ENCODE results near the gene NPLOC4.

The NPLOC4 gene

DNA sequence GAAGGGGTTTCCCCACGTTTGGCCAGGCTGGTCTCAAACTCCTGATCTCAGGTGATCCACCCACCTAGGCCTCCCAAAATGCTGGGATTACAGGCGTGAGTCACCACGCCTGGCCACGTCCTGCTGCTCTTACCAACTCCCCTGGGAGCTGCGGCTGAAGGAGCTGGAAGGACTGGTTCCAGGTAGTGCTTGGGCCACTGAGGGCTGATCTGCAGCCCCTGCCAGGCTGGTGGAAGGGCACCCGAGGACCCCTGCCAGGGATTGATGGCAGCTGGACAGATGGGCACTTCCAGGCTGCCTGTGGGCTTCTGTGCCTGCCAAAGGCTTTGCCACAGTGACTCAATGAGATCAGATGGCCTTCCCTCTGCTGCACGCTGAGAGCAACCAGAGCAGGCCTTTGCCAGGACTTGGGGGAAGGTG, 27.1 kb upstream of the NPLOC4 start:
- DNase-seq (ENCODE audit: low read depth in 3 of 3, low spot score in 1 of 3): no peak

- no peak for DNase-seq (ENCODE audit: low read depth in 3 of 3, low spot score in 1 of 3)
Measured at GRCh38 chr17:81662002-81662401, 25.1 kb upstream of the NPLOC4 start.

- DNase-seq (ENCODE audit: low read depth in 3 of 3, low spot score in 1 of 3): no peak
Measured at GRCh38 chr17:81660441-81660840, 23.5 kb upstream of the NPLOC4 start.

DNA sequence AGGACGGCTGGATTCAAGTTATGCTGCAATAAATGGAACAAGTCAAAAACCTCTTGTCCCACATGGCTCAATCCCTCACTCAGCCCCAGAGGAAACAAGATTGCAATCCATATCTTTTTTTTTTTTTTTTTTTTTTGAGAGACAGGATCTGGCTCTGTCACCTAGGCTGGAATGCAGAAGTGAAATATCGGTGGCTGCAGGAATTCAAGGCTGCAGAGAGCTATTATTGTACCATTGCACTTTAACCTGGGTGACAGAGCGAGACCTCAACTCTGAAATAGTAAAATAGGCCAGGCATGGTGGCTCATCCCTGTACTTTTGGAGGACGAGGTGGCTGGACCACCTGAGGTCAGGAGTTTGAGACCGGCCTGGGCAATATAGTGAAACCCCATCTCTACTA, 22.1 kb upstream of the NPLOC4 start:
- no peak for DNase-seq (ENCODE audit: low read depth in 3 of 3, low spot score in 1 of 3)

DNA sequence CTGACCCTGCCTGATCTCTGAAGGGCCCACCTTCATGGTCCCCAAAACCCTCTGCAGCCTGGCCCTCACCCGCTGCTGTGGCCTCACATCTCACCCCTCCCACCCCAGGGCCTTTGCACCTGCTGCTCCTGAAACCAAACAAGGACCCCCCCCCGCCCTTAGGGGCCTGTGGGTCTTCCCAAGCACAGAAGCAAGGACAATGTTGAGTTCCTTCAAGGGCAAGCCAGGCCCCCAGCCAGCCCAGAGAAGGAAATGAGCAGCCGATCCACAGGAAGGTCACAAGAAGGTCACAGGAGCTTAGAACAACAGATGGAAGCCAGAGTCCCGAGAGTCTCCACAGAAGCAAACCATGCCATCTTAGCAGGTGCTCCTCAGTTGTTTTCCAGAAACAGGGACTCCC, 19.9 kb upstream of the NPLOC4 start:
- no peak for DNase-seq (ENCODE audit: low read depth in 3 of 3, low spot score in 1 of 3)

- no peak for DNase-seq (ENCODE audit: low read depth in 3 of 3, low spot score in 1 of 3)
Measured at GRCh38 chr17:81656118-81656743, 19.3 kb upstream of the NPLOC4 start, which contains the start of gene PDE6G. Gene PDE6G (minus strand): TSS chr17:81656542. CDS start chr17:81653305, 3,237 bp downstream.

GRCh38 chr17:81655378-81656117, 18.6 kb upstream of the NPLOC4 start:
- DNase-seq (ENCODE audit: low read depth in 3 of 3, low spot score in 1 of 3): no peak

- no peak for DNase-seq (ENCODE audit: low read depth in 3 of 3, low spot score in 1 of 3)
Measured at GRCh38 chr17:81652906-81653771, 16.2 kb upstream of the NPLOC4 start.

DNA sequence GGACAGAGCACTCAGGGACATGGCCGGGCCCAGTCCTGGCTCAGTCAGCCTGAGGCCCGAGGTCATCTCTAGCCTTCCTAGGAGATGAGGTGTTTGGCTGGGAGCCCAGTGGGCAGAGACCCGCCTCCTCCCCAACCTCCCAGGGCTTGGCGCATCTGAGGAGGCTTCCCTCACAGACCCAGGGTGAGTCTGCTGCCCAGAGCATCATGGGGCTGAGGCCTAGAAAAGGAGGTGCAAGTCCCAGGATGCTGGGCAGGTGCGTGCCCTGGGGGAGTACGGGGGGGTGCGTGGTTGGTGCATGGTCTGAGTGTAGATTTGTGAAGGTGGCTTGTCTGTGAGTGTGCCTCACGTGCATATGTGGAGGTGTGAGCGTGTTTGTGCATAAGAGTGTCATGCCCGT, 14.8 kb upstream of the NPLOC4 start:
- no peak for DNase-seq (ENCODE audit: low read depth in 3 of 3, low spot score in 1 of 3)

DNA sequence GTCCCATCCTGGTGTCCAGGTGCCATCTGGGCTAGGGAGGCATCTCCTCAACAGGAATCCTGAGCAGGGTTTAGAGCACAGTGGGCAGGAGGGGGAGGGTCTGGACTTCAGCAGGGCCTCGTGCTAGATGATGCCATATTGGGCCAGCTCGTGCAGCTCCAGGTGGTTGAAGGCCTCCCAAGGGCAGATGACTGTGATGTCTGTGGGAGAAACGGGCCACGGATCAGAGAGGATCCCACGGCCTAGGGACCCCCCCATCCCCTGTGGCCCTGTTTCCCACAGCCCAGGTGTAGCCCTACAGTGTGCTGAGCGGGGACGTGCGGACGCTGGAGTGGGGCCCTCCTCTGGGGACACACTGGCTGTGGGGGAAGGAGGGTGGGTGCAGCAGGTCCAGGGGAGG, 14.0 kb upstream of the NPLOC4 start:
- no peak for DNase-seq (ENCODE audit: low read depth in 3 of 3, low spot score in 1 of 3)

DNA sequence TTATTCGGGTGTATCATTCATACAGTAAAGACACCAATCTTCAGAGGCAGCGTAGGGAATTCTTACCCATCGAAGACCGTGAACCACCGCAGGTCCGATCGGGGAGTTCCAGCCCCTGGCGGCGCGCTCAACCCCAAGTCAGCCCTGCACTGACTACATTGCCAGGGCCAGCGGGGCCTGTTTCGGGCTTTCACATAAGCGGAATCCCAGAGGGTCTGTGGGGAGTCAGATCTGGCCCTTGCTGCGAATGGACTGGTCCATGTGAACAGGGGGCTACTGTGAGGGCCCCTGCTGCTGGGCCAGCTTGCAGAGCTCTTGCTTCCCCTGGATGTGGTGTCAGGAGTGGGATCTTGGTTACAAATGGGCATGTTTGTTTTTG, 11.8 kb upstream of the NPLOC4 start:
- DNase-seq (ENCODE audit: low read depth in 3 of 3, low spot score in 1 of 3): no peak

GRCh38 chr17:81648013-81648706, 11.2 kb upstream of the NPLOC4 start:
- no peak for DNase-seq (ENCODE audit: low read depth in 3 of 3, low spot score in 1 of 3)

- no peak for DNase-seq (ENCODE audit: low read depth in 3 of 3, low spot score in 1 of 3)
Measured at GRCh38 chr17:81647640-81648012, 10.7 kb upstream of the NPLOC4 start.

- no peak for DNase-seq (ENCODE audit: low read depth in 3 of 3, low spot score in 1 of 3)
Measured at GRCh38 chr17:81646869-81647600, 10.1 kb upstream of the NPLOC4 start.

GRCh38 chr17:81644976-81645952, 8.4 kb upstream of the NPLOC4 start:
- no peak for DNase-seq (ENCODE audit: low read depth in 3 of 3, low spot score in 1 of 3)

DNA sequence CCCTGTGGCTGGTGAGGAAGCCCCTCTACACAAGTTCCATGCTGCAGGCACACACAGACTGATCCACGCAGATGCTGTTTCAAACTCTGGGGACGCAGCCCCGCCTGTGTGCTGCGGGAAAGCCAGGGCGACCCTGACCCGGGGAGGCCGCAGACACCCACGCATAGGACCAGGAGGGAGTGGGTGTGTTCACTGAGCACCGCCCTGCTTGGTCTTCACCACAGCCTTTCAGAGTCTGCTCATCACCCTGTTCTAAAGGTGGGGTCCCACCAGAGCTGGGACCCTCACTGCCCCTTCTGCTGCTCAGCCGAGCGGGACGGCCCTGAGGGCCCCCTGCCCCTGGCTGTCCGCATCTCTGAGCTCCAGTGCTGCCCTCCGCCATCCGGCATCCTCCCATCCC, 7.6 kb upstream of the NPLOC4 start:
- no peak for DNase-seq (ENCODE audit: low read depth in 3 of 3, low spot score in 1 of 3)

DNA sequence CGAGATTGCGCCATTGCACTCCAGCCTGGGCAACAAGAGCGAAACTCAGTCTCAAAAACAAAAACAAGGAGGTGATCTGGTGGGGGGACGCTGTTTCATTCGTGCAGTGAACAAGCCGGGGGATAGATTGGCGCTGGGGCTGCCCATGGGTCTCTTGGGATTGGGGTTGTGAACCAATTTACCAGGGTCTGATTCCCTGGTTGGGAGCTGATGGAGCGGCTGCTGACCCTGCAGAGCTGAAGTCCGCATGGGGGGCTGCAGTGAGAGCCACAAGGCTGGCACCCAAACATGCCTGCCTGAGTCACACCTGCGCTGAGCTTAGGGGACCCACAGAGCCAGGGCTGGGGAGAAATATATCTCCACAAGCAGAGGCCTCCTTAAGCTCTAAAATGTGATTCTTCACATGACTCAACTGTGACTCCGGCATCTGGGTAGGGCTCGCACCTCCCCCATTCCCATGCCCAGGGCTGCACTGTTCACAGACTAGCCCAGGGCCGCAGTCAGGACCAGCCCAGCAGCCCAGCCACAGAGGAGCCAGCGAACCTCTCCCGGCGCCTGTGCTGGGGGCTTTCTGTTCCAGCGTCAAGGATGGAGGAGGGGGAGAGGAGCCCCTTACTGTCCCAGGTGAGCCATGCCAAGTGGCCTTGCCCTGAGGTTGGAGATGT, 5.0 kb upstream of the NPLOC4 start:
- no peak for DNase-seq (ENCODE audit: low read depth in 3 of 3, low spot score in 1 of 3)

DNA sequence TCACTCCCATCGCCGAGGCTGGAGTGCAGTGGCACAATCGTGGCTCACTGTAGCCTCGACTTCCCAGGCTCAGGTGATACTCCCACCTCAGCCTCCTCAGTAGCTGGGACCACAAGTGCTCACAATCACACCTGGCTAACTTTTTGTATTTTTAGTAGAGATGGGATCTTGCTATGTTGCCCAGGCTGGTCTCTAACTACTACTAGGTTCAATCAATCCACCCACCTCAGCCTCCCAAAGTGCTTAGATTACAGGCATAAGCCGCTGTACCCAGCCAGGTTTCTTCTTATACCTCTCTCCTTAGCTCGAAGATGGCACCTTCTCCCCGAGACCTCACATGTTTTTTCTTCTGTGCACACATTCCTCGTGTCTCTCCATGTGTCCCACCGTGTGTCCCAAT, 3.1 kb upstream of the NPLOC4 start:
- DNase-seq (ENCODE audit: low read depth in 3 of 3, low spot score in 1 of 3): no peak

- no peak for DNase-seq (ENCODE audit: low read depth in 3 of 3, low spot score in 1 of 3)
Measured at GRCh38 chr17:81638683-81639082, 1.8 kb upstream of the NPLOC4 start.
